ENCODE data around the gene AK9.

AK9 gene

GRCh38 chr6:109660526-109661320 is 30.3 kb downstream of the AK9 start:
- no peak for DNase-seq (ENCODE audit: low read depth, low spot score)
- no peak for TF ChIP-seq CTCF (IDR thresholded peaks at IDR 0.05; ENCODE audit: insufficient read depth, low read length, missing control alignments)
- no peak overlapping the region for H3K4me3 ChIP-seq (ENCODE audit: low read depth, low read length)
- CTCF ChIA-PET: interaction anchor here (0.7 kb wide), 1 partner anchor 131 kb away, joined by 3 read pairs; no protein-coding TSS in a partner anchor
- POLR2A ChIA-PET: no interaction called here

GRCh38 chr6:109655761-109656262 is 35.2 kb downstream of the AK9 start:
- CTCF ChIA-PET: no interaction called here
- TF ChIP-seq CTCF (IDR thresholded peaks at IDR 0.05; ENCODE audit: insufficient read depth, low read length, missing control alignments): no peak
- DNase-seq (ENCODE audit: low read depth, low spot score): no peak
- POLR2A ChIA-PET: no interaction called here
- no peak overlapping the region for H3K4me3 ChIP-seq (ENCODE audit: low read depth, low read length)

DNA sequence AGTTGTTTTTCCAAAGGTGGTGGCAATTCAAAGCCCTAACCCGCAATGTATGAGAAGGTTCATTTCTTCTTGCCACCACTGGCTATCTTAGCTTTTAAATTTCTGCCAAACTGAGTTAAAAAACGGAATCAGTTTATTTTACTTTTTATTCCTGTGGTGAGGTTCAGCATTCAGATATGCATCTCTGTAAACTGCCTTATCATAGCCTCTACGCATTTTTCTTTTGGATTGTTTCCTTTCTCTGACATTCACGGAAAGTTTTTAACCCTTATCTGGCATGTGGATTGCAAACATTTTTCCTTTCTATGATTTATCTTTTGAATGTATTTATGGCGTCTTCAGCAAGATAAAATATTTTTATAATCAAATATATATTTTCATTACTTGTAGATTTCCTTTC is 37.7 kb downstream of the AK9 start:
- DNase-seq (ENCODE audit: low read depth, low spot score): no peak
- no peak for TF ChIP-seq CTCF (IDR thresholded peaks at IDR 0.05; ENCODE audit: insufficient read depth, low read length, missing control alignments)
- CTCF ChIA-PET: interaction anchor here (0.6 kb wide), 1 partner anchor 386 kb away, joined by 3 read pairs; no protein-coding TSS in a partner anchor
- POLR2A ChIA-PET: no interaction called here
- no peak overlapping the region for H3K4me3 ChIP-seq (ENCODE audit: low read depth, low read length)

GRCh38 chr6:109644131-109644530 is 46.9 kb downstream of the AK9 start:
- POLR2A ChIA-PET: no interaction called here
- no peak for TF ChIP-seq CTCF (IDR thresholded peaks at IDR 0.05; ENCODE audit: insufficient read depth, low read length, missing control alignments)
- no peak overlapping the region for H3K4me3 ChIP-seq (ENCODE audit: low read depth, low read length)
- CTCF ChIA-PET: no interaction called here
- DNase-seq (ENCODE audit: low read depth, low spot score): no peak

- no peak overlapping the region for H3K4me3 ChIP-seq (ENCODE audit: low read depth, low read length)
- no peak for DNase-seq (ENCODE audit: low read depth, low spot score)
- CTCF ChIA-PET: no interaction called here
- no peak for TF ChIP-seq CTCF (IDR thresholded peaks at IDR 0.05; ENCODE audit: insufficient read depth, low read length, missing control alignments)
- POLR2A ChIA-PET: no interaction called here
These were observed 58.6 kb downstream of the AK9 start for GRCh38 chr6:109632405-109632804.

GRCh38 chr6:109631403-109631802 is 59.6 kb downstream of the AK9 start:
- no peak for TF ChIP-seq CTCF (IDR thresholded peaks at IDR 0.05; ENCODE audit: insufficient read depth, low read length, missing control alignments)
- CTCF ChIA-PET: no interaction called here
- POLR2A ChIA-PET: no interaction called here
- H3K4me3 ChIP-seq (ENCODE audit: low read depth, low read length): no peak overlapping the region
- DNase-seq (ENCODE audit: low read depth, low spot score): no peak
